B cell (primary cell): Measurements from ENCODE around the gene FBN2. TPM values are rescaled to one million over a fixed set of nuclear protein-coding genes. Genes with fewer than 3 reads are reported as not detected.

ENCODE experiments used
- ATAC-seq: fragments of 200-7000 bp; cut with Tn5 transposase; one replicate; pipeline ENCODE4 v1.10.0; 2021; ENCODE audit warnings: low read depth, mild to moderate bottlenecking, moderate number of reproducible peaks, moderate library complexity
- CTCF ChIA-PET: fragments of 350-600 bp; sonication (Branson Sonifier 250); formaldehyde crosslinking; loops from one replicate; lab custom pipeline; 2021; ENCODE audit warnings: antibody characterized with exemption, inconsistent platforms; lab: Charles Lee
- POLR2A ChIA-PET: fragments of 350-600 bp; sonication (Branson Sonifier 250); formaldehyde crosslinking; loops from one replicate; lab custom pipeline; 2021; ENCODE audit warnings: antibody characterized with exemption; lab: Charles Lee
- DNase-seq: peaks from one replicate; pipeline ENCODE4 v3.0.0; 2013
- H2AFZ ChIP-seq: 2 replicates; pipeline ENCODE4 v1.6.1; 2012; ENCODE audit warnings: mild to moderate bottlenecking, low read depth, low read length; ENCODE audit not compliant: insufficient read depth, poor library complexity, severe bottlenecking
- H3K27ac ChIP-seq, 2 donors: 1 replicate in 1 of 2; 2 replicates in 1 of 2; pipeline ENCODE4 v1.5.1; 2012 to 2013; ENCODE audit warnings: low read length in 2 of 2, mild to moderate bottlenecking in 2 of 2, moderate library complexity in 1 of 2
- H3K27me3 ChIP-seq, 4 experiments: fragments of 200-600 bp in 1 of 4; sonication (generic) in 1 of 4; replicated peaks in 1 of 4; 1 replicate in 2 of 4; 2 replicates in 2 of 4; pipeline versions ENCODE4 v1.6.1 to v1.7.0; 2013 to 2016; ENCODE audit warnings: low read length in 3 of 4, mild to moderate bottlenecking in 2 of 4, mixed read lengths in 1 of 4, moderate library complexity in 1 of 4; ENCODE audit not compliant: insufficient read depth in 4 of 4, control insufficient read depth in 3 of 4; ENCODE audit errors: control extremely low read depth in 1 of 4
- H3K36me3 ChIP-seq, 2 experiments: replicated peaks in 1 of 2; 1 replicate in 1 of 2; 2 replicates in 1 of 2; pipeline versions ENCODE4 v1.6.1 to v1.7.1; 2013; ENCODE audit warnings: low read length in 1 of 2; ENCODE audit not compliant: insufficient read depth in 2 of 2, control insufficient read depth in 1 of 2; ENCODE audit errors: control extremely low read depth in 1 of 2, extremely low read depth in 1 of 2
- H3K4me1 ChIP-seq, 2 donors: fragments of 200-600 bp in 1 of 2; sonication (generic) in 1 of 2; 1 replicate in 1 of 2; 2 replicates in 1 of 2; pipeline versions ENCODE4 v1.5.1 to v1.6.1; 2013 to 2017; ENCODE audit warnings: low read length in 2 of 2; ENCODE audit not compliant: control insufficient read depth in 2 of 2, insufficient read depth in 2 of 2
- H3K4me2 ChIP-seq: replicated peaks from 2 replicates; pipeline ENCODE3; 2012; ENCODE audit warnings: mild to moderate bottlenecking, low read depth, low read length; ENCODE audit not compliant: poor library complexity, severe bottlenecking
- H3K4me3 ChIP-seq, 5 experiments: fragments of 200-600 bp in 1 of 5; sonication (generic) in 1 of 5; 1 replicate in 3 of 5; 2 replicates in 2 of 5; pipeline versions ENCODE4 v1.5.1 to v1.7.0; 2011 to 2016; ENCODE audit warnings: low read length in 4 of 5, mild to moderate bottlenecking in 4 of 5, low read depth in 2 of 5, control low read depth in 1 of 5, moderate library complexity in 1 of 5; ENCODE audit not compliant: insufficient read depth in 1 of 5; ENCODE audit errors: control extremely low read depth in 1 of 5, extremely low read depth in 1 of 5
- H3K79me2 ChIP-seq: fragments of 200-600 bp; sonication (generic); one replicate; pipeline ENCODE4 v1.6.0; 2016; ENCODE audit warnings: low read length; ENCODE audit not compliant: control insufficient read depth, insufficient read depth
- H3K9ac ChIP-seq: fragments of 200-600 bp; sonication (generic); 2 replicates; pipeline ENCODE4 v1.6.1; 2017; ENCODE audit warnings: mild to moderate bottlenecking, low read length, moderate library complexity
- H3K9me3 ChIP-seq, 3 donors: one replicate each; pipeline versions ENCODE4 v1.6.1 to v1.7.1; 2013; ENCODE audit warnings: low read length in 2 of 3; ENCODE audit not compliant: control insufficient read depth in 2 of 3, insufficient read depth in 1 of 3; ENCODE audit errors: control extremely low read depth in 1 of 3
- H4K20me1 ChIP-seq: 2 replicates; pipeline ENCODE4 v1.6.0; 2012; ENCODE audit warnings: mild to moderate bottlenecking, low read length; ENCODE audit not compliant: insufficient read depth, control insufficient read depth, poor library complexity, severe bottlenecking
- H3K27ac Mint-ChIP-seq: one replicate; pipeline ENCODE4 v1.8.0; 2021; ENCODE audit warnings: mixed read lengths
- H3K27me3 Mint-ChIP-seq: one replicate; pipeline ENCODE4 v1.8.0; 2021; ENCODE audit warnings: mixed read lengths
- H3K4me1 Mint-ChIP-seq: one replicate; pipeline ENCODE4 v1.8.0; 2021; ENCODE audit warnings: mixed read lengths
- H3K4me3 Mint-ChIP-seq: one replicate; pipeline ENCODE4 v1.8.0; 2021; ENCODE audit warnings: mixed read lengths
- H3K9me3 Mint-ChIP-seq: one replicate; pipeline ENCODE4 v1.8.0; 2022; ENCODE audit warnings: mixed read lengths; ENCODE audit not compliant: insufficient read depth
- CTCF ChIP-seq: fragments of 200-600 bp; IDR thresholded peaks from one replicate; pipeline ENCODE4 v1.8.0; 2022; ENCODE audit warnings: antibody characterized with exemption, mild to moderate bottlenecking
- EZH2 ChIP-seq: IDR thresholded peaks from 2 replicates; pipeline ENCODE4 v1.6.1; 2012; ENCODE audit warnings: borderline replicate concordance, low read depth, mild to moderate bottlenecking, moderate library complexity, low read length; ENCODE audit not compliant: insufficient read depth, poor library complexity, severe bottlenecking
- WGBS: methylation state at CpG from one replicate; pipeline ENCODE4 v1.1.5; 2013; ENCODE audit warnings: missing lambda C conversion rate; ENCODE audit not compliant: insufficient coverage; 5-methylcytosine and 5-hydroxymethylcytosine counted together
- intact Hi-C: fragments of 100-400 bp; cut with micrococcal nuclease; formaldehyde crosslinking; loops from one replicate; pipeline ENCODE4 v1.10.0; 2022
- polyA plus RNA-seq: library from polyadenylated mRNA; depleted of rRNA; stranded (reverse); fragments of >200 nt; gene quantifications from 2 replicates; pipeline ENCODE4 v1.2.3, GENCODE V29; 2012
- total RNA-seq, 2 donors: library from RNA; stranded (reverse); fragments of 120-200 nt in 1 of 2; gene quantifications; 1 replicate in 1 of 2; 2 replicates in 1 of 2; pipeline versions ENCODE4 v1.2.3 to v1.2.4, GENCODE V29; 2013 to 2022

Gene FBN2
- total and polyA plus RNA-seq, 2 donors (not counting 1 experiment from before 2014, with no cell fraction given): 0.03 TPM; not detected in 1

- H3K27me3 ChIP-seq: no peaks in the 10 kb centered on the region
- Mint-ChIP-seq H3K9me3 (peaks cover 3% of the 10 kb centered on the region), H3K27ac (no peak overlapping the region), H3K27me3 (no peaks in the 10 kb centered on the region), H3K4me3 (no peak overlapping the region), H3K4me1 (no peaks in the 10 kb centered on the region)
- DNase-seq (no peak), ATAC-seq (no peak)
- ChIA-PET CTCF (no interaction called here), POLR2A (no interaction called here)
- no peak overlapping the region for H3K4me2 ChIP-seq
- intact Hi-C loops: no loop called here
- no CpG with 5 or more reads among the region's 1 CpG for WGBS
- no peaks in the 10 kb centered on the region for H3K4me1 ChIP-seq
- no peaks in the 10 kb centered on the region for H3K79me2 ChIP-seq
- no peaks in the 10 kb centered on the region for H4K20me1 ChIP-seq
- H2AFZ ChIP-seq: no peak overlapping the region
- H3K36me3 ChIP-seq: no peaks in the 10 kb centered on the region
- no peak overlapping the region for H3K27ac ChIP-seq
- no peak overlapping the region for H3K4me3 ChIP-seq
- no peak for TF ChIP-seq EZH2
- TF ChIP-seq CTCF: no peak
- H3K9me3 ChIP-seq: no peaks in the 10 kb centered on the region
- H3K9ac ChIP-seq: no peak overlapping the region
Measured at GRCh38 chr5:128470663-128471062, 67.4 kb downstream of the FBN2 start.

GRCh38 chr5:128469912-128470311 lies 68.1 kb downstream of the FBN2 start:
- Histone ChIP-seq H3K9ac (no peak overlapping the region), H4K20me1 (no peaks in the 10 kb centered on the region), H3K4me1 (no peaks in the 10 kb centered on the region), H3K4me3 (no peak overlapping the region), H3K27ac (no peak overlapping the region), H3K4me2 (no peak overlapping the region), H2AFZ (no peak overlapping the region), H3K9me3 (no peaks in the 10 kb centered on the region), H3K27me3 (no peaks in the 10 kb centered on the region), H3K36me3 (no peaks in the 10 kb centered on the region), H3K79me2 (no peaks in the 10 kb centered on the region)
- 92% methylated on average over 2 of the region's 2 CpGs for WGBS
- intact Hi-C loops: no loop called here
- DNase-seq (no peak), ATAC-seq (no peak)
- no peak overlapping the region for H3K27ac Mint-ChIP-seq
- no peaks in the 10 kb centered on the region for H3K27me3 Mint-ChIP-seq
- no peak overlapping the region for H3K4me3 Mint-ChIP-seq
- H3K4me1 Mint-ChIP-seq: no peaks in the 10 kb centered on the region
- peaks cover 3% of the 10 kb centered on the region for H3K9me3 Mint-ChIP-seq
- no peak for TF ChIP-seq EZH2
- no peak for TF ChIP-seq CTCF
- CTCF ChIA-PET: no interaction called here
- POLR2A ChIA-PET: no interaction called here
